Suppressor macrophage treated with lipopolysaccharide for 4 hours (primary cell): ENCODE results near the gene PKD1L1.
A peak's percentile ranks its signal among the peaks of the same experiment; 100 is the strongest.

Experiments
- DNase-seq: peaks from one replicate; pipeline ENCODE4 v3.0.0-alpha.2; 2020

PKD1L1 gene

DNA sequence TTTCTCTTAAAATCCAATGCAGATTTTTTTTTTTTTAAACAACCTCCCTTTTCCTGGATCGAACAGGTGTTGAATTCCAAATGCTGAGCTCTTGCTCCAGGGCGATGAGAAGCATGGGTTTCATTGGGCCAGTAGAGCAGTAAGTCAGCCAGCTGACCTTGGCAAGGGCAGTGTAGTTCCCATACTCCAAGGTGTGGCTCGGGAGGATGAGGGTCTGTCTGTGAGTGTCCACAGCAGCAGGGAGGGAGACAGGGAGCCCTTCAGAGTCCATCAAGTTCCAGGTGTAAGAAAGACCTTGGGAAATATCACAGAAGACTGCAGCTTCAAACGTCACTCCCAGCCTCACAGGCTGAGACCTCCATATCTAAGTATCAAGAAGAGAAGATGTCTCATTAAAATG lies 50.4 kb downstream of the PKD1L1 start:
- DNase-seq: no peak

DNA sequence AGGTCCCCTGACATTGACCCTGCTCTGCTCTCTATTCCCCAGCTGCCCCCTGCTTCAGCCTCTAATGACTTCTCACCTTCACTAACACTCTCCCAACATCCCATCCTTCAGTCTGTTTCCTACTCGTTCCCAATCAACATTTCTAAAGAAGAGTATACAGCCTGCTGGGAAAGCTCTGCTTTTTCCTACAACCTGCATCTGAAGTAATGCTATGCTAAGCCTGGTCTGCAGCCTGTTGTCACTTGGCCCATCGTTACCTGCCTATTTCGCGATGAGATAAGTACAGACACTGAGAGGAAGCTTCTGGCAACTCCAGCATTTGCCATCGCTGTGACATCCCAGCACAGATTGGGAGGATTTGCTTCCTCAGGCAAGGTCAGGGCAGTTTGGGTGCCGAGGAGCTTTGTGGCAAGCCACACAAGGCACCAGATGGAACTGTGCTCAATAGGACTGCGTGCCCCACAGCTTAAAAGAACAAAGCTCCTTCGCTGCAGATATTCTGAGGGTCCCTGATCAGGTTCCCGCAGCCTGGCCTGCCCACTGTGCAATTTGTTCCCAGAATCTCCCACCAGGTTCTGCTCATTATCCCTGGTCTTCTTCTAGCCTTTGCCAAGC lies 51.4 kb downstream of the PKD1L1 start:
- no peak for DNase-seq

DNA sequence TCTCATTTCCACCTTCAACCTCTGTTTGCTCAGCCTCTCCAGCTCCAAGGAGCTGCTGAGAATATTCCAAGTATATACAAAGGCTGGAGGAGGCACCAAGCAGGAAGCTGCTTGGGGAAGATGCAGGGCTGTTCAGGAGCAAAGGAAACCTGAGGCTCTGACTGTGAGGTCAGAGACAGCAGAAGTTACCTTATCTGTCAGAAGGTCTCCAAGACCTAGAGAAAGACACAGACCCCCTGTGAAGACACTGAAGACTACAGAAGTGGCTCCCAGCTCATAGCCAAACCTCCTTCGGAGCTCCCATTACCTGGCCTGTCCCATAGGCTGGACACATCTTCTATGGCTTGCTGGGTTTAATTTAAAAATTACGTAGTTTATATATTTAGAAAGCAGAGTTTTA lies 53.2 kb downstream of the PKD1L1 start:
- no peak for DNase-seq

DNA sequence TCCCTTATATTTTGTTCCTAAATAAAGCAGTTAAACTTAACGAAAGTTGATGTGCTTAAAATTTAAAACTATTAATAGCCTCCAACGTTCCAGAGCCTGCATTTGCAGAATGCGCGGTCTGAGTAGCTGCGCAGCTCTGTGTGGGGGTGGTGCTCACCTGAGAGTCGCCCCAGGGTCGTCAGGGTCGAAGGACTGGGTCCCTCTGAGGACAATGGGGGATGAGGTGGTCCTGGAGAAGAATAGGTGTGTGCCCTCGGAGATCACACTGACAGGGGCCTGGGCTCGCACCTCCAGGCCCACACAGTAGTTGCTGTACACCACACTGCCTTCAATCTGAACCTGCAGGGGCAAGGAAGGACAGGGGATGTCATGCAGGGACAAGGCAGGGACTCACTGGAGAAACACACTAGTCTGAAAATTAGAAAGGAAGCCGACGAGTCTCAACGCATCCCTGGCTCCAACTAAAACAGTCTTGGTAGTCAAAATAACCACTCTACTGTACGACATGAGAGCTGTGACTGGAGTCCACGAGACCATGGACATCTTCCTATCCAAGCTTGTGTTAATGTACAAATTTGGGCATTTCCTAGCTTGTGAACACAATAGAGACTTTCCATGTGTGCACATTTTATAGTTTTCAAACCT lies 54.4 kb downstream of the PKD1L1 start:
- DNase-seq: no peak

DNA sequence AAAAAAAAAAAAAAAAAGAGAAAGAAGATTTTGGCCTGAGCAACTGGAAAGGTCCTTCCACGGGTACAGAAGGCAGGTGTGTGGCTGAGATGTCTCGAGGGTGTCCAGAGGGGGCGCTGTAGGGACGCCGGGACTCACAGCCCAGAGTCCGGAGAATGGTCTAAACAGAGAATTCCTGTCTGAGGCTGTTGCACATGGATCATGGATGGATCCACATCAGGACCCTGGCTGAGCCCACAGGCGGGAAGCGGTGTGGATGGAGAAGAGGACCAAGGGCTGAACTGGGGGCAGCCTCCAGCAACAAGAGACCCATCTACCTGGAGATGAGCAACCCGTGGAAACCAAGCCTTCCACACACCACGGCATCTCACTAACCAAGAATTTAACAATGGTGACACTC lies 55.0 kb downstream of the PKD1L1 start:
- DNase-seq: no peak

DNA sequence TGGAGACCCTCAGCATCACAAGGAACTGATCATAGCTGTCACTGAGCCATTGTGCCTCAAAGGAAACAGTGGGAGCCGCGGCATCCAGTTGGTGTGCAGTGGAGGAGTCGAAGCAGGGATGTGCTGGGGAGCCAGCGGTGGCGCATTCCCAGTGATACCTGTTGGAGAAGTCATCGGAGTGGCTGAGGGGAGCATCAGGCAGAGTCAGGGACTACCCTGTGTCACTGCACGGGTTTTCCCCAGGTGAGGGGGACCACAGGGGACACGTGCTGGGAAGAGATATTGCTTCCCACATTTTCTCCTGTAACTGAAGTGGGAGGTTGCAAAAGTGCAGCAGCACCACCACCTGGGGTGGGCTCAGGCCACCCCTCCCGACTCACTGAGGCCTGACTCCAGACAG lies 57.7 kb downstream of the PKD1L1 start:
- no peak for DNase-seq

DNA sequence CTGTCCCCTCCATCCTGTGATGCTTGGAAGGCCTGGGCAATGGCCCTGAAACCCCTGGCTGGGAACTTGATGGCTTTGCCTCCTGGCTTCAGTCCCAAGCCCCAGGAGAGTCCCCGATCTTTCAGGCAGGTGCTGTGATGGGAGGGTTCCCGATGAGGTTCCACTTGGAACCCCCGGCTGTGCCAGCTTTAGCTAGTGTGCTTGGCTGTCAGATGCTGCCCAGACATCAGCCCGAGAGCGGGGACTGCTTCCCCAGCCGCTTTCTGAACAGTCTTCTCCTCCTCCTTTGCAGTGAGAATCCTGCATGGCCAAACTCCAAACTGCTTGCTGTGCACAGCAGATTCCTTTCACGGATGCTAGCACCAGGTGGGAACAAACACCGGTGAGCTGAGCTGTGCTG lies 58.1 kb downstream of the PKD1L1 start:
- no peak for DNase-seq

DNA sequence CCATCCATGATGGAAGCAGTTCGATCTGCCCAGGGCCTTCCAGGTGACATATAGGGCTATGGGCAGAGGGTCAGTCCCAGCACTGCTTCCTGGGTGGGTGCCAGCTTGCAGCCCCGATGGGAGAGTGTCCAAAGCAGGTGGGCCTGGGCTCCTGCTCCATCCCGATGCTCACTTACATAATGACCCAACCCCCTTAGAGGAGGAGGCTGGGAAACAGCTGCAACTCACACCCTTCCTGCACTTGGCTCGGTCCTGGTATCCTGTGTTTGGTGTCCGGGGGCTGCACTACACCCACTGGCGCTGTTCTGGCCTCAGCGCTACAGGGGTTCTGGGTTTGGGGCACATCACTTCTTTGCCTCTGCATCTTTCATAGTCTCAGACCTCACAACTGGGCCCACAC lies 58.5 kb downstream of the PKD1L1 start:
- no peak for DNase-seq

DNA sequence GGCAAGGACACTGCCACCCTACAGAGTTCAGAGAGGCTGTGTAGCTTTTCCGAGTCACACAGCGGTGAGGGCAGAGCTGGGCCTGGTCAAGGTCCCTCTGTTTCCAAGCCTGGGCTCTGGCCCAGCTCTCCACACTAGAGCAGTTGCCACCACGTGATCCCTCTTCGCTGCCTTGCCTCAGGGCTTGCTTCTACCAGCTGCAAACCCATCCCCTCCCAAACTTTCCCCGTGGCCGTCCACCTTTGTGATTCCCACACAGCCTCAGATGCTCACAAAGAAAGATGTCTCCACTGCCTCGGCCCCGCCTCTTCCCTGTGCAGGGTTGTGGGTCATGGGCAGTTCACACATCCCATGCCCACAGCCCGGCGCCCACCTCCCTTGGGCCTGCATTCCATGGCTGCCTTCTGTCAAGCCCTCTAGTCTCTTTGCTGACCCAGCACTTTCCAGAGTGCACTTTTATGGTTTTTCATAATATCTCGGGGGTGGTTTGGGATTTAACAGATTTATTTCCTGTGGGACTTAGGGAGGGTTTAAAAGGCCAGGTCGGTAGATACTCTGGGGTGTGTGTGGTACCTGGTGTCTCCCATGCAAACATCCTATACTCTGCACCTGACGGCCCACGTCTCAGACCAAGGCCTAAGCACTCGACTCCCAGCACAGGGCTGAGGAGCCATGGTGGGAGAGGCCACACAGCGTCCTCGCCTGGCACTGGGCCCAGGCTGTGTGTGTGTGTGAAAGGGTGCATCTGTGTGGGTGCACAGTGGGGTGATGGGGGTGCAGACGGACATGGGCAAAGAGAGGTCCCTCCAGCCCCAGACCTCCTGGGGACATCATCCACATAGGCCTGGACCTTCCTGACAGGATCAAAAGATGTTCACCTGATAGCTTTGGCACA lies 59.6 kb downstream of the PKD1L1 start:
- DNase-seq: no peak

DNA sequence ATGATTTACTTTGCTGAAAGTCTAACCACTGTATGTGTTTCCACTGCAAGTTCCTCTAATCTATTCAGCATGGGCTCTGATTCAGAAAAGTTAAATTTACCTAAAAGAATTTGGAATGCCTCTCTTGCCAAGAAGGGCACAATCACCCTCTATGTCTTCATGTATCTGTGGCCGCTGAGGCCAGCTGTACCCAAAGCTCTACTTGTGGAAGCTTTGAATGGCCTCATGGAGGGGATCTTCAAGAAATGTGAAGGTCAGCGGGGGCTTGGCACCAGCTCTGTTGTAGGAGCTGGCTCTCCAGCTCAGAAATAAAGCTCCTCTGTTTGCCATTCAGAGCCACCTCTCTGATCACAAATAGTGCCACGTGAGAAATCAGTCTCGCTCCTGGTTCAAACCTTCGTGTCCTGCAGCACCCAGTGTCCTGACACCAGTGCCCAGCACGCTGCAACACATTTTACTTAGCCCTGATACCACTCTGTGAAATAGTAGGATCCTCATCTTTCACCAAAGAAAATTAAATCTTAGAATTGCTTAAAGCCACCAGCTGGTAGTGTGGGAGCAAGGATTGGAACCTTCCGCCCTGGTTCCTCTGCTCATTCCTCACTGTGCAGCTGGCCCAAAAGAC lies 61.1 kb downstream of the PKD1L1 start:
- DNase-seq: no peak

DNA sequence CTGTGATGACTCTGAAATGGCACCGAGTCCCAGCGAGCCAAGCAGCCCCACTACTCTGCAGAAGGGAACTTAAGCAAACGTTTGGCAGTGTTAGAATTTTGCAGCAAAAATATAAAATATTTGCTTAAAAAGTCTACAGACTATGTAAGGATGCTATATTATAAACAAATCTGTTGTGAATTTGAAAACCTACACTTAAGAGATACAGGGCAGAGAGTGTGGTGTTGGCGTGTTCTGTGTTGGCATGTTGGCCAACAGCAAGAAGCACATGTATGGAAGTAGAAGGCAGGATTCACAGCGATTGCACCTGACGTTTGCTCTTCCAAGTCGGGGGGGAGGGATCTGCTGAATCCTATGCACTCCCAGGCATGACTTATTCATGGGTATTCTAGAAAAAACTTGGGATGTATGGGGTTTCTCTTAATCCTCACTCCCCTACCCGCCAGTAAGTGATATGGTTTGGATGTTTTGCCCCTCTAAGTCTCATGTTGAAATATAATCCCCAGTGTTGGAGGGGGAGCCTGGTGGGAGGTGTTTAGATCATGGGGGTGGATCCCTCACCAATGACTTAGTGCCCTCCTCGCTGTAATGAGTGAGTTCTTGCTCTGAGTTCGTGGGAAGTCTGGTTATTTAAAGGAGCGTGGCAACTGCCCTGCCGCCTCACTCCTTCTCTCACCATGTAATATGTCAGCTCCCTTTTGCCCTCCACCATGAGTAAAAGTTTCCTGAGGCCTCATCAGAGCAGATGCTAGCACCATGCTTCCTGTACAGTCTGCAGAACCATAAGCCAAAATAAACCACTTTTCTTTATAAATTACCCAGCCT lies 62.1 kb downstream of the PKD1L1 start:
- no peak for DNase-seq

DNA sequence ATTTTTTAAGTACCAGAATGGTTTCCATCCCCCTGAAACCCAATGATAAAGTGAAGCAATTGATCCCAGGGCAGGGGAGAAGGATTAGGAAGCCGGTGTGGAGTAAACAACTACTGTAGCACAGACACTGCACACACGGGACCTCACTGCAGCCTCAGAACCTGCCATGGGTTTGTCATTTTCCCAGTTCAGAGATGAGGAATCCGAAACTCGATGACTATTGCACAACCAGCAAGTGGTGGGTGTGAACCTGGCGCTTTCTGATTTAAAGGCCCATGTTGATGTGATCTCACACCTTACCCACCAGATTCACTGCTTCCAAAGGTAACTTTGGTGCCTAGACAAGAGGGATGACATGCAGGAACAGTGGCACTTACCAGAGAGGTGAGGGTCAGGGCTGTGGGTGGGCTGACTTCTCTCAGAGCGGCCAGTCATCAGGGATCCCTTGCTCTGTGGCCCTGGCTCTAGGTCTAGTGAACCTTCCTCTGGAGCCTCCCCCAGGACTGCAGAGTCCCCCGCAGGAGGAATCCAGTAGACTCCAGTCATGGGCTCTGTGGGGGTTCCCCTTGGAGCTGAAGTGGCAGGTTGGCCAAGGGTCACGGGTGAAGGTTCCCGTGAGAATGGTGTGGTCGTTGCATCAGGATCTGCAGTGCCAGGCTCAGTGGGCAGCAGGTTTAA lies 62.8 kb downstream of the PKD1L1 start:
- no peak for DNase-seq

DNA sequence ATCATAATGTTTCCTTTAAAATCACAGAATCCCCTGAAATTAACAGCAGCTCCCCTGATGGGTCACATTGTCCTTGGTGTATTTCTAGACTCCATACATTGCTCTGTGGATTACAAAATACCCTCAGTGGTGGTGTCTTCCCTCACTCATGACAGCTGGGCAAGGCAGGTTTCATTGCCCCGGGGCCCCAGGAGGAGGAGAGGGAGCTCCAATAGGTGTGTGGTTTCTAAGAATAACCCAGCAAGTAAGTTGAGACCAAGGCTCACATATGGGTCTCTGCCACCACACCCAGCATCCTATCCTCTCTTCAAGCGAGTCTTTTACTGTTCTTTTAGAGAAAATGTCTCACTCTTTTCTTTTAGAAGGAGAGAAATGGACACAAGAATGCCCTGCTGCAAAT lies 63.6 kb downstream of the PKD1L1 start:
- no peak for DNase-seq

DNA sequence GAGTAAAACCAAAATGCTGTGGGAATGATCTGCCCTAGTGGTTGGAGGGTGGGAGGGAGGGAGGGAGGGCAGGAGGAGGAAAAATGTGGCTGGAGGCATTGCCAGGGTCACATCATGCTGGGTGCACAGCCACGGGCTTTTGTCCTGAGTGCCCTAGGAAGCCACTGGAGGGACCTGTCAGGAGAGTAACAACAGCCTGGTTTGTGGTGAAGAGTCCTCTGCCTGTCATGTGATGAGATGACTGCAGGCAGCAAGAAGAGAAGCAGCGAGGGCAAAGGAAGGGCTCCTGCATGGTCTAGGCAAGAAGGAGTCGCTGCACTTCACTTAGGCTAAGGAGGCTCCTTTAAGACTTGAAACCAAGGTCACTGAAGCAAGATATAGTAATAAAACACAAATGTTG lies 65.6 kb downstream of the PKD1L1 start:
- DNase-seq: no peak

DNA sequence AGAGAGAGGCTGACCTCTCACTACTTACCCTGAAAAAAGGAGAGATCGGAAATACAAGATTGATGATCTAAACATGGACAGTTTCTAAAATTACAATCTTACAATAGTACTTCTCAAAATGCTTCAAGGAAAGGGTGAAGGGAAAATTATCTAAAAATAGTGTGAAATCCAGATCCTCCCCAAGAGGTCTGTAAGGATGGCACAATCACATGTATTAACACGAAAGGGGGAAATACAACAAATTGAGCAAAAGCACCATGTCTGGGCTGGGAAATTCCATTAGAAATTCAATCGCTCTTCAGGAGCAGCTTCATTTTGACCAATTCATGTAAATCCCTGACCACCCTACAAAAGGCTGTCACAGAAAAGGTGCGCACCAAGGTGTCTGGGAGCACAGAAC lies 67.0 kb downstream of the PKD1L1 start:
- DNase-seq: peak; percentile 9

DNA sequence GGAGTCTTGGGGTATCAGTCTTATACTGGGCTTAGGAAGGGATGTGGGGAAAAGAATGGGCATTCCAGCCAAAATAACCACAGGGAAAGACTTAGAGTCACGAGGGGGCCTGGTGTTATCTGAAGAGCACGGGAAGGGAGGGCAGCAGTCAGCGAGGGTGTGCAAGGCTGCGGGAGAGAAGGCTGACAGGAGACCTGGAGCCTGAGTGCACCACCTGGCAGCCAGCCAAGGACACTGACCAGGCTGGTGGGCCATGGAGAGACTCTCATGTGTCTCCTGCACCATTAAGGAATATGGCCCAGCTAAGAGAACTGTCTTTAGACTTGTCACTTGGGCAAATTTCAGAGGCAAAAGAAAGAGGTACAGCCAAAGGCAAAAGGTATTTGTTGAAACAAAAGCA lies 69.6 kb downstream of the PKD1L1 start:
- DNase-seq: no peak

DNA sequence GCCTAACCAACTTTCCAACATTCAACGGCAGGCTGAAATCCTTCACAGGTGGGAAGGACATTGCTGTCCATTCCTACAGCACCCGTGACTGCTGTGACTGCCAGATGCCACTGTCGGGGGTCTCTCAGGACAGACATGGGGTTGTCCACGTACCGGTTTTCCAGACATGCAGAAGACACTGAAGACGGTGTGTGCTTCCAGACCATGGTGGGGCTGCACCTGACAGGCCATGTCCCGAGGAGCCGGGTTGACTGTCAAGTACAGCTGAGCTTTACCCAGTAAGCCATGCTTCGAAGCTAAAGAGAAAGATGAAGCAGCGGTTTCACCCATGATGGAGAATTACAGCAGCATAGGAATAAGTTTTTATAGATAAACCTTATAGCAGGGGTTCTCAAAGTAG lies 70.9 kb downstream of the PKD1L1 start:
- DNase-seq: no peak

DNA sequence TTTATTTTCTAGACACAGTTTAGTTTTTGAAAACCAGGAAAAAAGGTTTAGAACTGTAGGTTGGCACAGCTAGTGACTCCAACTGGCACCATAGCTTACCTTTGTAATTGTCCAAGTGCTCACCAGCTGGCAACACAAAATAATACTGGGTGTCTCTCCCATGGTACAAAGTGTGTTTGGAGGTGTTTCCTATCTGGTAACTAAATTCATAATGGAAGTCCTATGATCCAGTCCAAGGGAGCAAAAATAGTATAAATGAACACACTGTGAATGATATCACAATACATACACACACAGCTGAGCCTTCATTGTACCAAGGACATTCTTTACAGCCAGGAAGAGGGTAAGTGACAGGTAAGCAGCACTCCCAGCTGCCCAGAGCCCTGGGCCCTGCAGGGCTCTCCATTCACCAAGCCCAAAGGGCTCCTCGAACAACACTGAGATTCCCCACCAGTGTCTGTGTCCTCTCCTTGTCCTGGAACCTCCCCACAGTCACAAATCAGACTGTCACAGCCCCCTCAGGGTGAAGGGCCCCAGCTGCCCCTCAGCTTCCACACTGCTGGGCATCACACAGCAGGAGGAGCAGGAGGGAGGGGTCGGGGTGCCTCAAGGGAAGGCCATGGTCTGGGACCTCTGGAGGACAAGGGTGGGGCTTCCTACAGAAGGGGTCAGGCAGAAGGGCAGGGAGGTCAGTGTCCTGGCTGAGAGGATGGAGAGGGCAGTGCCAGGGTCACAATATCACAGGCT lies 72.1 kb downstream of the PKD1L1 start:
- no peak for DNase-seq

DNA sequence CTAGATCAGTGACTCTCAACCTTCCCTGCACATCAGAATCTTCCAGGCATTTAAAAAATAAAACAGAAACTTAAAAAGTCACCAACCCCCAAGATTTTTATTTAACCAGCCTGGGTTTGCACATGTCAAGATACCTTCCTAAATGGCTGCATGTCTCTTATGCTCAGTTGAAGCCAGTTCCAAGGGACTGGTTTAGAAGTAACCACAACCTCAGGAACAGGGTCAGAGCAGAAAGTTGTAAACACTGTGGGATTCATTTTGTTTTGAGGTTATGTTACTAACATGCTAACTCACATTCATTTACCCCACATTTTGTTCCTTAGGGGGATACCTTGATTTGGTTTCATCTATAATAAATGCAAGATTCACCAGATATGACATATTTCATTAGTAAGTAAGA lies 72.9 kb downstream of the PKD1L1 start:
- DNase-seq: no peak

DNA sequence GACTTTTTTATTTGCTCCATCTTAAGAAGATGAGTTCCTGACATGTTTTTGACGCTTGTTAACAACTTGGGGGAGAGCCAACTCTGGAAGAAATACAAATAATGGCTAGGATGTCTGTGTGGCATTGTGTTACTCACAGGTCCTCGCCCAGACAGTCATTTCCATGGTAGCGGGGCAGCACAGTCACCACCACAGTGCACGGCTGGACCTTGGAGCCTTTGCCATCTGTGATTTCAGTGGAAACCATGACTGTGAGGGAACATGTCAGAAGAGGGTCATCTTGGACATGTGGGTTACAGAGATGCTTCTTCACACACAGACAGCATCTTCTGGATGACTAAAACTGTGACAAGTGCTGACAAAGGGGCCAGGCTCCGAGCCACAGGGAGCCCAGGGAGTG lies 74.5 kb downstream of the PKD1L1 start:
- DNase-seq: no peak

DNA sequence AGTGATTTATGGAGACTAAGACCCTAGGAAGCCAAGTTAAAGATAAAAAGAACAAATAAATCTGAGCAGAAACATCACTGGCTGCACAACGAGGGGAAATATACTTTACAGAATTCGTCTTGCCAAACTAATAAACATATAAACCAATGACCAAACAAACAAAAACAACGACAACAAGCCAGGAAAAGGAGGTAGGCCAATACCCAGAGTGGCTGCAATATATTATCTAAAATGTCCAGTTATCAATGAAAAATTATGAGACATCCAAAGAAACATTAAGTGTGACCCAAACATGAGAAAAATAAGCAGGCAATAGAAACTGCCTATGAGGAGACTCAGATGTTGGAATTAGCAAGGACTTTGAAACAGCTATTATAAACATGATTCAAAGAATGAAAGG lies 81.0 kb downstream of the PKD1L1 start:
- DNase-seq: no peak

DNA sequence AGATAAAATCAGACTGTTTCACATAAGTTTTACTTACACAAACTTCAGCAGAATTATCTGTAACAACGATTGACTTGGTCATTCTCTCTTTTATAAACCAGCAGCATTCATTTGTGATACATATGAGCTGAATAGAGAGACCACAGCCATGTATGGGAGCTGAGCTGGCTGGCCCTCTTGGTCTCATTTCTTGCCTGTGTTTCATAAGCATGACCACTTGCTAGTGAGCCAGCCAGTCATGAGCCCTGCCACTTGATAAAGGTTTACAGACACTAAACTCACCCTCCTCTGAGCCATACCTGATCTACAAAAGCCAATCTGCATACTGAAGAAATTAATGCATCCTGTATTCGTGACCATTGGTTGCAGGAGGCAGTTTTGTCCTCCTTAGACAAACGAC lies 82.1 kb downstream of the PKD1L1 start:
- no peak for DNase-seq
